Head of caudate nucleus (tissue), 42 donors: ENCODE results near the gene SNTA1.
"Not testable (repeated sequence)": the region's sequence is repeated elsewhere in the genome, so short reads cannot be mapped to it uniquely, and the experiment has no call there.

Source experiments
- DNase-seq, 42 donors: peaks; one replicate each; pipeline versions ENCODE4 v3.0.0 to v3.0.0-alpha.2; 2020 to 2021; ENCODE audit warnings: mixed read lengths in 7 of 42
- intact Hi-C: fragments of 100-400 bp; cut with DNase I; formaldehyde crosslinking; loops from one replicate; pipeline ENCODE4 v1.15.0; 2022

The SNTA1 gene

GRCh38 chr20:33470866-33471265, 27.3 kb upstream of the SNTA1 start:
- DNase-seq, result no peak
- intact Hi-C loops, result no loop called here

- intact Hi-C loops, result no loop called here
- no peak for DNase-seq
Measured at GRCh38 chr20:33470457-33470856, 26.9 kb upstream of the SNTA1 start.

GRCh38 chr20:33466303-33466646, 22.7 kb upstream of the SNTA1 start:
- no peak for DNase-seq
- intact Hi-C loops, result no loop called here

GRCh38 chr20:33465481-33466302, 22.1 kb upstream of the SNTA1 start:
- DNase-seq, result peak; percentile 71 to 95 (median 90)
- intact Hi-C loops, result no loop called here

- DNase-seq, intact Hi-C loops: not testable (repeated sequence)
Measured at GRCh38 chr20:33464759-33465158, 21.2 kb upstream of the SNTA1 start.

GRCh38 chr20:33463332-33464101, 20.0 kb upstream of the SNTA1 start:
- DNase-seq, result peak in 9 of 42 donors; percentile 9 to 62 (median 31)
- intact Hi-C loops, result no loop called here

- intact Hi-C loops, result no loop called here
- DNase-seq, result no peak
Measured at GRCh38 chr20:33460711-33461110, 17.1 kb upstream of the SNTA1 start.

- intact Hi-C loops, result loop anchor here (5.0 kb wide), 3 partner anchors 193 to 268 kb away; partner anchors contain the start of gene ACTL10
Measured at GRCh38 chr20:33459599-33459998, 16.0 kb upstream of the SNTA1 start.

GRCh38 chr20:33456916-33457642, 13.5 kb upstream of the SNTA1 start:
- DNase-seq, result peak; percentile 56 to 97 (median 90)
- intact Hi-C loops, result loop anchor here (5.0 kb wide), 3 partner anchors 195 to 270 kb away; partner anchors contain the start of gene ACTL10

More at GRCh38 chr20:33459599-33459998, 16.0 kb upstream of the SNTA1 start:
- DNase-seq, result no peak

- intact Hi-C loops, result no loop called here
- DNase-seq, result no peak
Measured at GRCh38 chr20:33450867-33451266, 7.3 kb upstream of the SNTA1 start.

GRCh38 chr20:33445881-33446625, 2.5 kb upstream of the SNTA1 start:
- intact Hi-C loops, result no loop called here

GRCh38 chr20:33444797-33445560, 1.4 kb upstream of the SNTA1 start:
- peak in 32 of 42 donors; percentile 16 to 72 (median 44) for DNase-seq
- intact Hi-C loops, result no loop called here

More at GRCh38 chr20:33445881-33446625, 2.5 kb upstream of the SNTA1 start:
- peak in 9 of 42 donors; percentile 11 to 57 (median 39) for DNase-seq

- DNase-seq, result peak in 27 of 42 donors; percentile 9 to 60 (median 40)
- intact Hi-C loops, result no loop called here
Measured at GRCh38 chr20:33443006-33443511, 504 bp downstream of the SNTA1 start.

- peak in 2 of 42 donors; percentile 19 to 20 for DNase-seq
- intact Hi-C loops, result no loop called here
Measured at GRCh38 chr20:33442136-33443005, 1.2 kb downstream of the SNTA1 start.

- intact Hi-C loops, result no loop called here
Measured at GRCh38 chr20:33441142-33441955, 2.2 kb downstream of the SNTA1 start.

GRCh38 chr20:33440562-33440961, 3.0 kb downstream of the SNTA1 start:
- intact Hi-C loops, result not testable (repeated sequence)

More at GRCh38 chr20:33441142-33441955, 2.2 kb downstream of the SNTA1 start:
- DNase-seq, result peak in 11 of 42 donors; percentile 23 to 65 (median 37)

More at GRCh38 chr20:33440562-33440961, 3.0 kb downstream of the SNTA1 start:
- not testable (repeated sequence) for DNase-seq
